Stimulated activated CD8-positive, alpha-beta memory T cell treated with anti-CD3 and anti-CD28 coated beads, Interleukin-2, amount 100 ng/mL, for 1 hour (primary cell): Measurements from ENCODE around the gene ZHX3.

Experiments
- DNase-seq, 2 donors: peaks; one replicate each; pipeline ENCODE4 v3.0.0-alpha.2; 2020; ENCODE audit warnings: low read depth in 2 of 2

Gene ZHX3

DNA sequence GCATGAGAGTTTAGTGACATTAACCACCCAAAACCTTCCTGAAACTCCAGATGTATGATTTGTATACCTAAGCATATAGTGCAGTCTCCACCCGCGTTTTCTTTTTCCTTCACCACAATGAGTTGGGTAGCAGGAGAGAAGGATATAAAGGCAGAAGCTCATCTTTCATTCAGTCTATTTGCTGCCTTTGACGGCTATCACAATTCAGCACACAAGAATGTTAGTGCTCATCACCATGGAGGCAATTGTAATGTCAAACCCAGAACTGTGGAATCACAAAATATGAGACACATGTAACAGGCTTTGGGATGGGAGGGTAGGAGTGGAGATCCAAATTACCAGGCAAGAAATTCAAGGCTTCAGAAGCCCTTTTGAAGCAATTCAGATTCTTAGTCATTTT, 17.6 kb downstream of the ZHX3 start:
- DNase-seq = no peak

DNA sequence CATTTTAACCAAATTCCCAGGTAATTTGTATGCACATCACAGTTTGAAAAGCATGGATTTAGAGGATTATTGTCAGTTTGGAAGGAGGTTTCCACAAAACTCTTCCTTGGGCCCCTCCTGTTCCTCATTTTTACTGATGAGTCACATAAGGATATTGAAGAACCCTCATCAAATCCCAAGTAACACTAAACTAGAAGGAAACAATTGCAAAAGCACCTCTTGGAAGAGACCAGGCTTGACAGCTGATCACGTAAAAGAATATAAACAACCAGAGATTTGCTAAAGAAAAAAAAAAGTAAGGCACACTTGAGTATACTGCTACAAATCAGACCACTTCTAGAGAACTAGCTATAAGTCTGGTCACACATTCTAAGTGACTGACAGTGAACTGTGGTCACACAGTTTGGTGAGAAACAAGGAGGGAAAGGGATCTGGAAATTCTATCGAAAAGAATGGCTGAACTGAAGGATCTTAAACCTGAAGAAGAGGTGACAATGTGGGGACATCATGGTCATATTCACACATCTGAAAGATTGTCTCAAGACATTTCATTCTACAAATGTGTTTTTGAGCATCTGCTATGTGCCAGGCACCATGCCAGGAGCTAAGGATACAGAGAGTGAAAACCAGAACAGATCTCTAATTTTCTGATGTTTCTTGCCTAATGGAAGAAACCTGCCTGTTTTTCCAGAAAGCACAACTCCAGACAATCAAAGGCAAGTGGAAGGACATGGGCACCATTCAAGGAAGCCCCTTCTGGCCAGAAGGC, 24.1 kb downstream of the ZHX3 start:
- DNase-seq = no peak

DNA sequence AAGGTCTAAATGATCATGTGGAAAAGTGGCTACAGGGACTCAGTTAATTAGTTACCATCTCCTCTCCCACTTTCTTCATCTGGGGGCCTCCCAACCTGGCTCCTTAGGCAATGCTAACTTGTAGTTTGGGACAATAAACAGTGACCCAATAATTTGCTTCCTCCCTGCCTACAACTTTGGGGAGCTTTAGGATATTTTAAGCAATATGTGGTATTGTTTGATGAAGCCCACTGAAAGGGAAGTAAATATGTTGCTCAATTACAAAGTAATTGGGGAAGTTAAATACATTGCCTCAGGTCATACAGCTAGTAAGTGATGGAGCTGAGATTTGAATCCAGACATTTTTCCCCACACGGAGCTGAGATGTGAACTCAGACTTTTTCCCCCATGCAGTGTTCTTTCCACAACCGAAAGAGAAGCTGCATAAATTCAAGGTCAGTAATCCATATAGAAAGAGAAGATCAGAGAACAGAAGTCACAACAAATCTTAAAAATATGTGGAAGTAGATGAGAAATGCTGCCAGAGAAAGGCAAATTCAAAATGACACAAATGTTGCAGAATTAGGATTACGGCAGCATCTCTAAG, 26.6 kb downstream of the ZHX3 start:
- no peak for DNase-seq

DNA sequence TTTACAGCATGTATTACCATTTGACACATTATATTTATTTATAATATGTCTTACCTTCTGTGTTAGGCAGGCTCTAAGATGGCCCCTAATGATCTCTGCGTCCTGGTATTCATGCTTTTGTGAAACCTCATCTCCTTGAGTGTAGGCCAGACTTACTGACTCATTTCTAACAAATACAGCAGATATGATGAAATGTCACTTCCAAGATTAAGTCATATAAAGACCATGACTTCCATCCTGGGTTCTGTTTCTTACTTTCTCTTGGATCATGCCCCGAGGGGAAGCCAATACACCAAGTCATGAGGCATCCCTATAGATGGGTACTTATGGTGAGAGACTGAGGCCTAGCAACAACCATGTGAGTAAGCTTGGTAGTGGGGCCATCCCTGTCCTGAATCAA, 30.2 kb downstream of the ZHX3 start:
- DNase-seq = no peak

DNA sequence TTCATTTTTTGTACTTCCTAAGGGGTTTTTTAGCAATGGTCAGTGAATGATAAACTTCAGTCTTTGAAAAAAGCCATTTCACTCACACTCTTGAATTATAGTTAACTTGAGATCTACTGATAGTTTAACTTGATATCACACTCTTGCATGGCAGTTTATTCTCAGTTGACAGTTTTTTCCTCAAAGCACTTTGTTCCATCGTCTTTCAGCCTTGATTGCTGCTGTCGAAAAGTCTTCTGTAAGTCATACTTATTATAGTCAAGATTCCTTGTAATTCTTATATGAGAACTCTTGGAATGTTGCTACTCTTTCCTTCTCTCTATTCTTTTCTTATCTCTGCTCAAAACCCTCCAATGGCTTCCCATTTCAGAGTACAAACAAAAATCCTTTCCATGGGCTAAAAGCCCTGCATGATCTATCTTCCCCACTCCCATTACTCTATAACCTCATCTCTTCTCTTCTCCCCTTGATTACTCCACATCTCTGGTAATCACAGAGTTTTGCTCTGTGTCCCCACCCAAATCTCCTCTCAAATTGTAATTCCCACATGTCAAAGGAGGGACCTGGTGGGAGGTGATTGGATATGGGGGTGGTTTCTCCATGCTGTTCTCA, 31.2 kb downstream of the ZHX3 start:
- no peak for DNase-seq

DNA sequence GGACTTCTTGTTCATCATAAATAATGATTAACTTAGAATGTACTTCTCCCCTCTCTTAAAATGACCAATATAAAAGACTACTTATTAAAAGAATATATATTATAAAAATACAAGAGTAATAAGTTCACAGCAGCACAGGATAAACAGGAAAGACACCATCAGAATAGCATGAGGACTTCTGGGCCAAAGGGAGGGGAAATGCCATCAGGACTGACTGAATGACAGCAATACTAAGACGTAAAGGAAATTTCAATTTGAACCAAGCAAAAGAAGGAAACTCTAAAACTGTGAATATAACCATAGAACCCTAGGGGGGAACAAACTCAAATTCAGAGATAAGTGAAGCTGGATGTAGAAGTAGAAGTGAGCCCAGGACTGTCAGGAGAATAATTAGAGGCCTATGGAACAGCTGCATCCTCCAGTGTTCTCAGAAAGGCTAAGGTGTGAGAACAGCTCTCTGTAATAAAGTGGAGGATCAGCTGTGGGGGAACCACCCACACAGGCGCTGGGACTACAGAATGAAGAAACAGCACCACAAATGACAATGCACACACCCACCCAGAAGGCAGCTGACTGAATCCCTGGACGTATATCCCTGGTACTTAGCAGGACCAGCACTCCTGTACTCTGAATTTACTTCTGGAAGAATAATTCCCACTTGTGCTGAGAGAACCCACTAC, 37.8 kb downstream of the ZHX3 start:
- DNase-seq = no peak

DNA sequence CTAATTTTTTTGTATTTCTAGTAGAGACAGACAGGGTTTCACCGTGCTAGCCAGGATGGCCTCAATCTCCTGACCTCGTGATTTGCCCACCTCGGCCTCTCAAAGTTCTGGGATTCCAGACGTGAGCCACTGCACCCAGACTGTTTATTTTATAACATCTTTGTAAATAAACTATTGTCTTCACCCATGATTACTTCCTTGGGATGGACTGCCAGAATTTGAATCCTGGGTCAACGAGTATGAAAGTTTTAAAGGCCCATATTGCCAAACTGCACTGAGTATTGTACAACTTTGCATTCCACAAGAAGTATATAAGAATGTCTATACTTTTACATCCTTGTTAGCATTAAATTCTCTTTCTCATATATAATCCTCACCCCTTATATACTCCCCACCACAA, 38.6 kb downstream of the ZHX3 start:
- no peak for DNase-seq

DNA sequence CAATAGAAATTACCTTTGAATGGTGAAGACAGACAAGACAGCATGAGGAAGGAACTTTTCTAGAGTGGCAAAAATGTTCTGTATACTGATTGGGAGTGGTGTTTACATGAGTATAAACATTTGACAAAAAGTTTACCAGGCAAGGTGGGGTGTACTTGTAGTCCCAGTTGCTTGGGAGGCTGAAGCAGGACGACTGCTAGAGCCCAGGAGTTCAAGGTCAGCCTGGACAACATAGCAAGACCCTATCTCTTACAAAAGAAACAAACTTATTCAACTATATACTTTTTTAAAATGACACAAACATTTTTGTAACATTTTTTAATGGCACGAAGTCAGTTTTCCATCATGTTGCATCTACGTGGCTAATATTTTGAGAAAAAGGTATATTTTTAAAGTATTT, 40.5 kb downstream of the ZHX3 start:
- DNase-seq = no peak

DNA sequence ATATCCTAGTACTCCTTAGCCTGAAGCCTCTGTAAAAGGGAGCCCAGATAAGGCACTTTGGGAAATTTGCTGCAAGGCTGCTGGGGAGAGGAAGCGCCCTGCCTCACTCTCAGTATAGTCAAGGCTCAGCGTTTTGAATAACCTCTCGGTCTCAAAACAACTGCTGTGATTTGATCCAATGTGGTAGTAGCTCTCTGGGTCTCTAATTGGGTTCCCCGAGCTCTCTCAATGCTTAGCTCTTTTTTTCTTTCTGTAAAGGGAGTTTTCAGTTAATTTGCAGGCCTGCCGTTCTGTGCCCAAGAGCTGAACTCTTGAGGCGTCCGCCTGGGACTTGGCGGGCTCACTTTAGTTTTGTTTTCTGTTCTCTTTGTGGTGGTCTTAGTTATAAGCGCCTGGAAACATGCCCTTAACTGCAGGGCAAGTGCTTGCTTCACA, 41.2 kb downstream of the ZHX3 start:
- DNase-seq = no peak

DNA sequence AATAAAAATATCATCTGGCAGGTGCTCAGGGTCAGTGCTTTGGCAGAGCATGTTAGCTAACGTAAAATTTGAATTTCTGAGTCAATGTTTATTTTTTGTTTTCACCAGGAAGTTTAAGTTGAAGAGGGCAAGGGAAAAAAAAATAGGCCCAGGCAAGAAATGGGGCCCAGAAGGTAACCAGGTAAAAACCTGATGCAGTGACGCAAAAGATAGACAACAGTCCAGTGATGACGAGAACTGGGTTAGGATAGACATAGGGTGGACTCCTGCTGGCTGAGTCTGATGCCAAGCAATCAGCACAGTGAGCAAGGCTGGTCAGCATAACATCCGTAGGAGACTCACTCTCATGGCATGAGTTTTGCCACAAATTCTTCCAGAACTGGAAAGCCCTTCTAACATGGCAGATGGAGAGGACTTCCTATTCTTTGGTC, 42.2 kb downstream of the ZHX3 start:
- no peak for DNase-seq

DNA sequence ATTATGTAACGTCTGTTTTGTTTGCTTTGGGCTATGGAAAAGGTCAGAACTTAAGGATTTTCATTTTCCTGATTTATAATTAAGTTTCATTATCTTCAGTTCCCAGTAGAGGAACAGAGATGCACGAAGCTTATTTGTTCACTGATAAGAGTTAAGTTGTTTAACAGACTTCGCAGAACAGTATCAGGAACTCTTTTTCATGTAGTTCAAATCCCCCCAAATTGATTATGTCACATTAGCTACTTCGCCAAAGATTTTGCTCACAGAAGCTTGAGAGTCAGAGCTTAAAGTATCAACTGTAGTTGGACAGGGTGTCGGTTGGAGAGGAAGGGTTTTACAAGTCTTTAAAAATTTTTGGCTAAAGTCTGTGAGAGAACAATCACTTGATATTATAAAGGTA, 43.4 kb downstream of the ZHX3 start:
- DNase-seq = no peak

DNA sequence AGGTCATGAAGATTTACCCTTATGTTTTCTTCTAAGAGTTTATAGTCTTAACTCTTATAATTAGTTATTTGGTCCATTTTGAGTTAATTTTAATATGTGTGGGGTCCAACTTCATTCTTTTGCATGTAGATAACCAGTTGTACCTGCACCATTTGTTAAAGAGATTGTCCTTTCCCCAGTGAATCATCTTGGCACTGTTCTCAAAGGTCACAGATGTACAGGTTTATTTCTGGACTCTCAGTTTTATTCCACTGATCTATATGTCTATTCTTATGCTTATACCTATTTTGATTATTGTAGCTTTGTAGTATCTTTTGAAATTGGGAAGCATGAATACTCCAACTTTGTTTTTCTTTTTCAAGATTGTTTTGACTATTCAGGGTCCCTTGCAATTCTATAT, 44.1 kb downstream of the ZHX3 start:
- DNase-seq = no peak

DNA sequence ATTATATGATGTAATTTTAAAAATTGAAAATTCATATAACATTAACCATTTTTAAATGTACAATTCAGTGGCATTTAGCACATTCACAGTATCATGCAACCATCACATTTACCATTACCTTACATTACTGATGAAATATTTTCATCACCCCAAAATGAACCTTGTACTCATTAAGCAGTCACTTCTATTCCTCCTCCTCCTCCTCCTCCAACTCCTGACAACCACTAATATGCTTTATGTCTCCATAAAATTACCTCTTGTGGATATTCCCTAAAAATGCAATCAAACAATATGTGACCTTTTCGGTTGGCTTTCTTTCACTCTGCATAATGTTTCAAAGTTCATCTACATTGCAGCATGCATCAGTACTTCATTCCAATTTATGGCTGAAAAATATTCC, 45.2 kb downstream of the ZHX3 start:
- no peak for DNase-seq

DNA sequence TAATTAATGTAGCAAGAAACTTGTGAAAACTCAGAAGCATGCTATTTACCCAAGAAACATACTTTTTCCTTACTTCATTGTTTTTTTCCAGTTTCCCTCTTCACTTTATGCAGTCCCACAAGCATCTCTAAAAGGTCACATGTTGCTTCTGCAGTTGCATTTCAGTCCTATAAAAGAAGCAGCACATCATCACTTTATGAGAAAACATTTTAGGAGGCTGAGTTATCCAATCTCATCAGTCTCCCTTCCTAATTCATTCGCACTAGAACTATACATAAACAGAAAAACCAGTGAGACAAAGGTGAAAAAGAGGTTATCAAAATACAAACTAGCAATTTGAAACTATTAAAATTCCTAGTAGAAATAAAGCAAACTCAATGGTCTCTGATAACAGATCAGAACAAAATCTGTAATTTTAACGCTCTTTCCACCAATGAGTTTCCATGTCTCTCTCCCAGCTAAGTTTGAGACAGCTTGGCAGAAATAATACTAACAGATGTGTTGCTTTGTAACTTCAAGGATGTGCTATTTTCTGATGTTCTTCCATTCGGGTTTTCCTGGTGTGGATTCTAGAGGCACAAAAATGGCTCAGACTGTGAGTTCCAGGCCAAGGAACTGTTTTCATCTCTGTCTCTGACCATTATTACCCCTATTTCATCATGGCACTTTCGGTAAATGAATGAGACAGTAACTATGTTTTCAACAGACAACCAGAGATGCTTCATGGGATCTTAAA, 48.4 kb downstream of the ZHX3 start:
- DNase-seq = no peak

DNA sequence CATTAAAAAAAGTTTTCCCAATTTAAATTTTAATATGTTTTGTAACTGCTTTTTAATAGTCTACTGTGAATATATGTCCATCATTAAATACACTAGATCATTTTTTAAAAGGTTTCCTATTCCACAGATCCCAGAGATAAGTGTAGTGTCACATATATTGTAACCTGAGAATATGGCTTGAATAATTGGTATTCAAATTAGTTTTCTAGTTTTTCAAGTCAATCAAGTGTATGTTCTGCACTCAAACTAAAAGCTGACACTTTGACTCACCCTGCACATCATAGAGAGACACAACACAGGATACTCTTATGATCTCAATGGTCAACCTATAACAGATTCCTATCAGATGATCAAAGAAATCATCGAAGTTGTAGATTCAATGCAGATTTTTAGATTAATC, 49.1 kb downstream of the ZHX3 start:
- no peak for DNase-seq

DNA sequence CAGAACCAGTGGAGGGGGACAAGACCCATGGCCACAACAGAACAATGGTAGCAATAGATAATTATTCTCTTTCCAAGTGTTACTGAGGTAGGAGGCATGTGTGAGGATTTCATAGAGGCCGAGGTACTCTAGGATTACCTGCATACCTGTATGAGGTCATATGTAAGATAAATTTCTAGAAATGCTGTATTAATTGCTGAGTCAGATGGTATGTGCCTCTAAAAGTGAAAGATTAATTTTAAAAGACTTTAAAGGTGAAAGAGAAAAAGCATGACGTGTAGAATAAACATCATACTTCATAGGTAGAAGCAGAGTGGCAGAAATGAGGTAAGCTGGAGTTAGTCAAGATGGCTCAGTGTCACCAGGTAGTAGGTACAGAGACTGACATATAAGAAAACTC, 51.6 kb downstream of the ZHX3 start:
- no peak for DNase-seq

DNA sequence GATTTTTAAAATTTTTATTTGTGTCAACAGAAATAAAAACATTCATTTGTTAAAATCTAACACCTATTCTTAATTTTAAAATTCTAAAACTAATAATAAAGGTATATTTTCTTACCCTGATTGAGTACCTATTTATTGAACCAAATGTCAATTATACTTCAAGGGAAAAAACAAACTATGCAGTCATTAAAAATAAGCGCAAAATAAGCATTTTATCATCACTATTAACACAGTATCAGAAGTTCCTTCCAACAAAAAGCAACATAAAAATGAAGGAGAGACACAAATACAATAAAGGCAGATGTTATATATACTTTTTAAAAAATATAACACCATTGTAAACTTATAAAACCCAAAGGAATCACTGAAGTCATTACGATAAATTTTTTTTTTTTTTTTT, 52.7 kb downstream of the ZHX3 start:
- no peak for DNase-seq

DNA sequence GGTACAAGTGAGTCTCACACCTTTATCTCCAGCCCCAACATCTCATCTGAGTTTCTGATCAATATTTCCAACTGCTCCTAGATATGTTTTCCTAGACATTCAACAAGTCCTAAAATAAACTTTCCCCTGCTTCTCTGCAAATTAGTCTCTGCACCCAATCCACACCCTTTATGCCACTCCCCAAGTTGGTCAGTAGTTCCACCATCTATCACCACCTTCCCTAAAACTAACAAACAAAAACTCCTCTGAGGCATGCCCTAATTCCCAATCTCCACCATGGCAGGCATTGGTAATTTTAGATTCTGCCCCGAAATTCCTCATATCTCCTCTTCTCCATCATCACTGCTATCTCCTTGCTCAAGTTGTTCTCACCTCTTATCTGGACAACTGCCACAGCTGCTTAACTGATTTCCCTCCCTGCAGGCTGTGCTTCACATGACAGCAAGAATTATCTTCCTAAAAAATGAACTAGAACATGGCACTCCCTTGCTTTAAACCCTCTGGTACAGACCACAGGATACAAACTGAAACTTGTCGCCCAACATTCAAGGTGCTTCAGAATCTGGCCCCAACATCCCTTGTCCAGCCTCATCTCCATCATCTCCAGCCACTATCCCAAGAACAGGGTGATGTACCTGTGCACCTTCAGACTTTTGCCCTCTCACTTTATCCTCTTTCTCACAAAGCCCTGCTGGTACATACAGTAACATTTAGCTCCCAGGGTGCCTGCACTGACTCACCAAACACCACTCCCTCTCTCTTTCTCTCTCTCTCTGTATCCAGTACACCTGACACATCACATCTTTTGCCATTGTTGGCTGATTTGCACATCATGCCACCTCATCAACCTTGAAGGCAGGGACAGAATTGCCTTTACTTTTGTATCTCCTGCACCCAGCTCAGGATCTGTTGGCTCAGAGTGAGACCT, 55.5 kb downstream of the ZHX3 start:
- DNase-seq = no peak

DNA sequence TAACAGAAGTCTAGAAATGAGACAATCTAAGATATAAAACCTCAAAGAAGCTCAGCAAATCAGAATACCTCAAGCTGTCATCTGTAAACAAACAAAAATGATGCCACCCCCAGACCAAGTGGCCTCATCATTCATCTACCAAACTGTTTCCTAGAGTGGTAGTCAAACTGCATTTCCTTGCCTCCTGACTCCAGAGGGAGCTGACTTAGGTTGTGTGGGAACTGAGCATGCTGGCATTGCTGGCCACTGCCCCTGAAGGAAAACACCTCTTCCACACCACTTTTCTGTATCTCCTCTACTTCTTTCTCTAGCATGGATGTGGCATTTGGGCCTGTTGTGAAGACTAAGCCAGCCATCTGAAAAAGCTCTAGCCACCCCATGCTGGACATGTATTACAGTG, 56.3 kb downstream of the ZHX3 start:
- DNase-seq = no peak

DNA sequence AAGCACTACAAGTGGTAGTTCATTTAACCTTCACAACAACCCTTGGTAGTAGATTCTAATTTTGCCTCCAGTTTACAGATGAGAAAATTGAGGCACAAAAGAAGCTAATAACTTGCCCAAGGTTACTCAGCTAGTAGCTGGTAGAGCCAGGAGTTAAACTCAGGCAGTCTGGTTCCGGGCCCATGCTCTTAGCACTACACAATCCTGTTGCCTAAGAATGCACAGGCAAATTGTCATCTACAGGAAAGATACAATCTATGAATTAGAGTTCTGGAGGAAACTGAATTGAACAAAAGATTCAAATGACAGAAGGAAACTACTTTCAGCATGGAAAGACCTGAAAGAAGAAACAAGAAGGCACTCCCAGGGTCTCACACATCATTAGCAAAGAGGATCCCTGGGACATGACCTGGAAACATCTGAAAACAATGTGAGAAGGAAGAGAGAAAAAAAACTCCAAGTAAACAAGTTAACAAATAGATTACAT, 56.8 kb downstream of the ZHX3 start:
- DNase-seq = no peak

DNA sequence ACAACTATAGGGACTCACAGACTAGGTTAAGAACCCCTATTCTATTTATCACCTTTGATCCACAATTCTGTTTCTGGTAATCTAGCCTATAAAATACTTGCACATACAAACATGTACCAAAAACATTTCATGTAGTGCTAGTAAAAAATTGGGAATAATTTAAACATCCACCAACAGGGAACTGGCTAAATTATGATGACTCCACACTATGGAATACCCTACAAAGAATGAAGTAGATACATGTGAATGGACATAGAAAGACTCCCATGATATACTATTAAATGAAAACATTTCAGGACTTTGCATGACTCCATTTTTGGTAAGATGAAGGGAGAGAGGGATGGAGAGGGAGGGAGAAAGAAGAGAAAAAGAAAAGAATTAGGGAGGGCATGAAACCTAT, 58.2 kb downstream of the ZHX3 start:
- no peak for DNase-seq
